DND-41 (cell line): ENCODE measurements around the gene ANKRD13D.

Experiments used
- EZH2 ChIP-seq: IDR thresholded peaks from 3 replicates; pipeline ENCODE4 v1.6.1; 2012; ENCODE audit warnings: borderline replicate concordance, low read depth, mild to moderate bottlenecking, moderate library complexity, low read length, inconsistent platforms; ENCODE audit not compliant: severe bottlenecking
- TF ChIP-seq, protein P1 (sequence below): IDR thresholded peaks from 2 replicates; pipeline ENCODE4 v1.5.1; 2012; ENCODE audit warnings: borderline replicate concordance, low read length, moderate library complexity, mild to moderate bottlenecking; ENCODE audit not compliant: poor library complexity, severe bottlenecking; ENCODE audit errors: extremely low read depth

DNA sequence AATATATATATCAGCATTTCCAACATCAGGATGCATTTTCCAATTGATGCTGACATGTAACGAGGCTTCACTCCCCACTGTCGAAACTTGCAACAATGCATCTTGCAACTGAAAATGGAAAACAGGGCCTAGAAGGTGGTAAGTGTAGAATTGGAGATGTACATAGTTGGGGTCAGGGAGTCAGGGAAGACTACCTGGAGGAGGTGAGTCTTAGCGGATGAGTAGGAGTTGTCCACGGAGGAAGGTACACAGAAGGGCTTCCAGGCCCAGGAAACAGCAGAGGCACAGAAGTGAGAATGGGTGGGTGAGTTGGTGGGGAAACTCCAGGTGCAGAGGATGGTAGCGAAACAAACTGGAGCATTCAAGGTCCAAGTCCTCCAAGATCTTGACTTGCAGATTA is 24.8 kb upstream of the ANKRD13D start:
- TF ChIP-seq, protein P1, sequence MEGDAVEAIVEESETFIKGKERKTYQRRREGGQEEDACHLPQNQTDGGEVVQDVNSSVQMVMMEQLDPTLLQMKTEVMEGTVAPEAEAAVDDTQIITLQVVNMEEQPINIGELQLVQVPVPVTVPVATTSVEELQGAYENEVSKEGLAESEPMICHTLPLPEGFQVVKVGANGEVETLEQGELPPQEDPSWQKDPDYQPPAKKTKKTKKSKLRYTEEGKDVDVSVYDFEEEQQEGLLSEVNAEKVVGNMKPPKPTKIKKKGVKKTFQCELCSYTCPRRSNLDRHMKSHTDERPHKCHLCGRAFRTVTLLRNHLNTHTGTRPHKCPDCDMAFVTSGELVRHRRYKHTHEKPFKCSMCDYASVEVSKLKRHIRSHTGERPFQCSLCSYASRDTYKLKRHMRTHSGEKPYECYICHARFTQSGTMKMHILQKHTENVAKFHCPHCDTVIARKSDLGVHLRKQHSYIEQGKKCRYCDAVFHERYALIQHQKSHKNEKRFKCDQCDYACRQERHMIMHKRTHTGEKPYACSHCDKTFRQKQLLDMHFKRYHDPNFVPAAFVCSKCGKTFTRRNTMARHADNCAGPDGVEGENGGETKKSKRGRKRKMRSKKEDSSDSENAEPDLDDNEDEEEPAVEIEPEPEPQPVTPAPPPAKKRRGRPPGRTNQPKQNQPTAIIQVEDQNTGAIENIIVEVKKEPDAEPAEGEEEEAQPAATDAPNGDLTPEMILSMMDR: no peak
- TF ChIP-seq EZH2: no peak
